ENCODE measurements around the gene ZNF19. TPM values are rescaled to one million over a fixed set of nuclear protein-coding genes. Genes with fewer than 3 reads are reported as not detected.

Gene ZNF19
- total RNA-seq, 4 donors from 2014 or later = 1.1 to 5.0 (median 1.7) TPM

GRCh38 chr16:71491054-71491453 is 1.9 kb upstream of the ZNF19 start:
- Histone ChIP-seq H3K36me3 (no peaks in the 10 kb centered on the region), H3K27ac (no peak overlapping the region), H3K9me3 (no peaks in the 10 kb centered on the region), H3K4me1 (no peaks in the 10 kb centered on the region), H3K27me3 (no peaks in the 10 kb centered on the region), H3K4me3 (no peak overlapping the region)
- TF ChIP-seq POLR2A (IDR thresholded peaks at IDR 0.05) = no peak
- no peak for TF ChIP-seq CTCF (IDR thresholded peaks at IDR 0.05)
- intact Hi-C loops (cut with DNase I) = no loop called here
- no peak for DNase-seq
- 47 to 64% methylated on average over 3 of the region's 3 CpGs for WGBS, 2 donors

- Histone ChIP-seq H3K9me3 (no peaks in the 10 kb centered on the region), H3K27ac (no peak overlapping the region), H3K27me3 (no peaks in the 10 kb centered on the region), H3K4me1 (no peaks in the 10 kb centered on the region), H3K36me3 (no peaks in the 10 kb centered on the region), H3K4me3 (no peak overlapping the region)
- no peak for DNase-seq
- intact Hi-C loops (cut with DNase I) = no loop called here
- TF ChIP-seq CTCF (IDR thresholded peaks at IDR 0.05) = no peak
- no peak for TF ChIP-seq POLR2A (IDR thresholded peaks at IDR 0.05)
Measured at GRCh38 chr16:71490361-71490760, 1.2 kb upstream of the ZNF19 start.

- no peaks in the 10 kb centered on the region for H3K9me3 ChIP-seq
- no peaks in the 10 kb centered on the region for H3K36me3 ChIP-seq
- intact Hi-C loops (cut with DNase I) = no loop called here
- peak in 2 of 4 donors; percentile 68 to 71 for TF ChIP-seq POLR2A (IDR thresholded peaks at IDR 0.05)
- TF ChIP-seq CTCF (IDR thresholded peaks at IDR 0.05) = no peak
- H3K4me3 ChIP-seq = peak overlapping the region; percentile 66 to 94 (median 78)
- peak; percentile 17 for DNase-seq
- no peaks in the 10 kb centered on the region for H3K27me3 ChIP-seq
- WGBS, 2 donors = 0 to 1% methylated on average over 19 to 41 of the region's 44 CpGs
- H3K4me1 ChIP-seq = peaks cover 0 to 17% (median 7%) of the 10 kb centered on the region in 3 donors
- peak overlapping the region; percentile 91 to 98 (median 96) for H3K27ac ChIP-seq
Measured at GRCh38 chr16:71484006-71484893, 4.9 kb downstream of the ZNF19 start.

DNA sequence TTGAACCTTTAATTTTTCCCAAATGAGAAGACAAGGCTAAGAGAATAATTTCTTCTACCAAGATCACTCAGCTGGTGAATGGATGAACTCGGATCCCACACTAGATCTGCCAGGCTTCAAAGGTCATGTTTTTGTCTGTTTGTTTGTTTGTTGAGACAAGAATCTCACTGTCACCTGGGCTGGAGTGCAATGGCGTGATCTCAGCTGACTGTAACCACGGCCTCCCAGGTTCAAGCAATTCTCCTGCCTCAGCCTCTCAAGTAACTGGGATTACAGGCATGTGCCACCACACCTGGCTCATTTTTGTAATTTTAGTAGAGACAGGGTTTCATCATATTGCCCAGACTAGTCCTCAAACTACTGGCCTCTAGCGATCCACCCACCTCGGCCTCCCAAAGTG is 6.6 kb downstream of the ZNF19 start:
- no peak for DNase-seq
- Histone ChIP-seq H3K9me3 (no peaks in the 10 kb centered on the region), H3K4me1 (peaks cover 0 to 17% (median 7%) of the 10 kb centered on the region in 3 donors), H3K36me3 (peaks cover 0 to 14% (median 0%) of the 10 kb centered on the region in 3 donors), H3K27me3 (no peaks in the 10 kb centered on the region), H3K4me3 (no peak overlapping the region), H3K27ac (no peak overlapping the region)
- TF ChIP-seq CTCF (IDR thresholded peaks at IDR 0.05) (no peak), POLR2A (IDR thresholded peaks at IDR 0.05) (no peak)
- WGBS, 2 donors = 78 to 79% methylated on average over 3 to 5 of the region's 5 CpGs
- intact Hi-C loops (cut with DNase I) = no loop called here

DNA sequence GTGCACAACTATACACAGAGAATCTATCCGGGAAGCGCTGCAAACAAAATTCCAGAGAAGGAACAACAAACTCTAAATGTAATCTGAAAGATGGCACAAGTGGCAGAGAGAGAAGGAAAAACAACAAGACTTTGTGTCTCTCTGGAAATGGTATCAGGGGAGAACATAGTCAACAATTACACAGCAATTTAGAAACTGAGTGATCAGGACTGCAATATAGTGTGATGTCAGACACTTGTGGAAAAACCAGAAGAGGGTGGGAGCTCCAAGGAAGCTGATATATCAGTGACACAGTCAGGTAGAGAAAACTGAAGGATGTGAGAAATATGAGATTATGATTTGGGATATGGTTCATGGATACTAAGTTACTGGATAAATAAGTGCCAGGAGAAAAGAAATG is 8.2 kb downstream of the ZNF19 start:
- intact Hi-C loops (cut with DNase I) = no loop called here
- Histone ChIP-seq H3K27me3 (no peaks in the 10 kb centered on the region), H3K4me3 (no peak overlapping the region), H3K9me3 (no peaks in the 10 kb centered on the region), H3K36me3 (peaks cover 0 to 30% (median 0%) of the 10 kb centered on the region in 3 donors), H3K27ac (no peak overlapping the region), H3K4me1 (peaks cover 0 to 17% (median 7%) of the 10 kb centered on the region in 3 donors)
- no peak for TF ChIP-seq POLR2A (IDR thresholded peaks at IDR 0.05)
- no peak for TF ChIP-seq CTCF (IDR thresholded peaks at IDR 0.05)
- 90 to 95% methylated on average over 2 of the region's 2 CpGs for WGBS, 2 donors
- no peak for DNase-seq

Data from esophagus squamous epithelium (tissue), 5 donors.